Omental fat pad (tissue), 4 donors: Measurements from ENCODE around the gene DUOXA1. TPM values are rescaled to one million over a fixed set of nuclear protein-coding genes. Genes with fewer than 3 reads are reported as not detected.

Source experiments
- ATAC-seq: fragments of 150-250 bp; one replicate; pipeline ENCODE4 v1.9.1; 2016; ENCODE audit warnings: mild to moderate bottlenecking, moderate library complexity; ENCODE audit not compliant: low FRiP score
- DNase-seq: peaks from one replicate; pipeline ENCODE4 v3.0.0-alpha.2; 2019; ENCODE audit warnings: low spot score
- CTCF ChIP-seq, 3 donors: fragments of 450-650 bp; IDR thresholded peaks; one replicate each; pipeline ENCODE4 v1.5.1; 2016 to 2017; ENCODE audit warnings: antibody characterized with exemption in 3 of 3, mild to moderate bottlenecking in 3 of 3, moderate library complexity in 2 of 3
- total RNA-seq, 4 donors: library from RNA; depleted of rRNA; stranded (reverse); fragments of >200 nt; gene quantifications; one replicate each; pipeline ENCODE4 v1.1.0, GENCODE V29; 2016

Gene DUOXA1
- total RNA-seq, 4 donors from 2014 or later: 0.95 to 1.9 (median 1.4) TPM

GRCh38 chr15:45168751-45169551, 39.3 kb upstream of the DUOXA1 start:
- no peak for TF ChIP-seq CTCF (IDR thresholded peaks at IDR 0.05)
- no peak for DNase-seq
- ATAC-seq: no peak

DNA sequence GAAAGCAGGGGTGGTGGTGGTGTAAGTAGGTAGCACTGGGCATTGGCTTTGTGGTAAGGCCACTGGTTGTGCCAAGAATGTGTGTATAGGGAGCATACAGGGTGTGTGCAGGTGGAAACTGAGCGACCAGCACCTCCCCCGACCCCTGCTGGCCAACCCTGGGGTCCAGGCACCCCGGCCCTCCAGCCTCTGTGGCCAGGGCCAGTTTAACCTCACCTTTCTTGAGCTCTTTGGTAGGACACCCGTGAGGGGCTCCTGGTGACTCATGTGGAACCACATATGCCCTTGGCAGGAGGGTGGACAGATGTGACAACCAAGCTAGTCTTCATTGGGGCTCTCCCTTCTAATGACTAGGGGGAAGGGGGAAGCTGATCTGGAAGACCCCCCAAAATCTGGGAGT, 38.6 kb upstream of the DUOXA1 start:
- DNase-seq: no peak
- no peak for TF ChIP-seq CTCF (IDR thresholded peaks at IDR 0.05)
- ATAC-seq: no peak

- ATAC-seq: peak; percentile 1
- TF ChIP-seq CTCF (IDR thresholded peaks at IDR 0.05): no peak
- no peak for DNase-seq
Measured at GRCh38 chr15:45167631-45168205, 38.0 kb upstream of the DUOXA1 start.

- no peak for TF ChIP-seq CTCF (IDR thresholded peaks at IDR 0.05)
- peak; percentile 46 for DNase-seq
- ATAC-seq: peak; percentile 82
Measured at GRCh38 chr15:45166834-45167630, 37.4 kb upstream of the DUOXA1 start.

DNA sequence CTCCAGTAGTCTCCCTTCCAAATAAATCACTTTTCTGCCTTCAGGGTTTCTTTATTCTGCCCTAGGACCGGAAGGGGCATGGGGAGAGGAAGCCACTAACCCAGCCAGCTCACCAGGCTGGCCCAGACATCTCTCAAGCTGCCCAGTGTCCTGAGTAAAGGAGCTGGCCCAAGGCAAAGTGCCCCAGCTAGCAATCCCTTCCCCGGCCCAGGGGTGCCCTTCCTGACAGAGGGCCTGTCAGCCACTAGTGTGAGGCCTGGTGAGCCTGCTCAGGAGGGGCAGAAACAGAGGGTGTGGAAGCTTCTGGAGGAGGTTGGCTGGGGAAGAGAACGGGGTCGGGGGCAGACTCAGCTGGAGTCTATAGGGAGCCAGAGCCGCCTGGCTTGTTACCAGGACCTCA, 35.9 kb upstream of the DUOXA1 start:
- ATAC-seq (no peak), DNase-seq (no peak)
- no peak for TF ChIP-seq CTCF (IDR thresholded peaks at IDR 0.05)

DNA sequence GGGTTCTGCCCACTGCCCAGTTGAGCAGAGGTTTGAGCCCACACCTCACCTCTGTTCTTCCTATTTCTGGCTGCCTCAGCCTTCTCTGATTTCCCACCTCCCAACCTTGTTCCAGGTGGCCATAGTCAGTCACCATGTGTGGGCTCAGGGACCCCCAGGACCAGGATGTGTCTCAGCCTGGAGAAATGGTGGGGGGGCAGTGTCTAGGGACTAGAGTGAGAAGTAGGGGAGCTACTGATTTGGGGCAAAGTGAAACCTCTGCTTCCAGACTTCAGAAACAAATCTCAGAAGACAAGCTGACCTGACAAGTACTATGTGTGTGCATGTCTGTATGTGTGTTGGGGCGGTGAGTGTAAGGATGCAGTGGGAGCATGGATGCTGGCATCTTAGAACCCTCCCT, 35.2 kb upstream of the DUOXA1 start:
- no peak for DNase-seq
- TF ChIP-seq CTCF (IDR thresholded peaks at IDR 0.05): no peak
- no peak for ATAC-seq
